ENCODE data around the gene PRR5. TPM values are rescaled to one million over a fixed set of nuclear protein-coding genes. Genes with fewer than 3 reads are reported as not detected.

PRR5 gene
- total and polyA plus RNA-seq, 2 of the 13 experiments (the other 11 are each of a cell fraction or from before 2014, with no cell fraction given): 11.6 to 27.5 TPM

DNA sequence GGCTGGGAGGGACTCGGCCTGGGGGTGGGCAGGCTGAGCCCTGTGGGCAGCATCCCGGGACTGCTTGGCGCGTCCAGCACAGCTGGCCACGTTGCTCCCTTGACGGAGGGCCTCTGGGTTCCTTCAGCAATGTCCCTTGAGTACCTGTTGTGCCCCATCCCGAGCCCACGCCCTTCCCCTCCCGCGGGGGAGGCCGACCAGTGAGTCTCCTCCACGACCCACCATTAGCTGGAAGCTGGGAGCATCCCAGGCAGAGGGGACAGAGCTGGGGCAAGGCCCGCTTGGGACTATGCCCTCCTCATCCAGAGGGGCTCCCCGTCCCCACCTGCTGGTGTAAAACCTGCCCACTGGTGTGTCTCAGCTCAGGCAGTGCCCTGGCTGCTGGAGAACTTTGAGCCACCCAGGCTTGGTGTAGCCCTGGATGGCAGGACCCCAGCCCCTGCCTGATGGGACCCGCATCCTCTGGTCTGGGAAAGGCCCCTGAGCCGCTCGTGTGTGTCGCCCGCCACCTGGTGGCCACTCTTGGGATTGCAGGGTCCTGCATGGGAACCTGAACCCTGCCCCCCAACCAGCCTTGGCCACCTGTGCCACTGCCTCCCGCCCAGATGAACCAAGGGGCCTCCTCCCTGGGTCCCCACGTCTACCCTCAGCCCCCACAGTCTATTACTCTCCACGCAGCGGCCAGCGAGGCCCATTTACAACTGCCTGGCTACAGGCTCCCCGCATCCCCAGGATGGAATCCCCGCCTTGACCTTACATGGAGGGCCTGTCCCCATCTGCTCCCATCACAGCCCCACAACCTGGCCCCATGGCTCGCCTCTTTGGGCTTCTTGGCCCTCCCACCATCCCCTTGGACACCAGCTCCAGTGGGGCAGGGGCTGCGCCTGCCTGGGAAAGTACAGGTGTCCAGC lies 33.8 kb downstream of the PRR5 start (continued):
- TF ChIP-seq, protein P1, sequence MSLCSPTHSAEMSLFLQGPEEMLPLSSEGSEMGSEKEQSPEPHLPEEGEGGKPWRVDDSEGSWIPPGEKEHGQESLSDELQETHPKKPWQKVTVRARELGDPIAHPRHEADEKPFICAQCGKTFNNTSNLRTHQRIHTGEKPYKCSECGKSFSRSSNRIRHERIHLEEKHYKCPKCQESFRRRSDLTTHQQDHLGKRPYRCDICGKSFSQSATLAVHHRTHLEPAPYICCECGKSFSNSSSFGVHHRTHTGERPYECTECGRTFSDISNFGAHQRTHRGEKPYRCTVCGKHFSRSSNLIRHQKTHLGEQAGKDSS (CRISPR knock-in tag; IDR thresholded peaks at IDR 0.05; ENCODE audit: borderline replicate concordance, low read depth): no peak
- TF ChIP-seq GATA4 (IDR thresholded peaks at IDR 0.05; ENCODE audit: borderline replicate concordance, low read depth): no peak
- TF ChIP-seq, protein P2, sequence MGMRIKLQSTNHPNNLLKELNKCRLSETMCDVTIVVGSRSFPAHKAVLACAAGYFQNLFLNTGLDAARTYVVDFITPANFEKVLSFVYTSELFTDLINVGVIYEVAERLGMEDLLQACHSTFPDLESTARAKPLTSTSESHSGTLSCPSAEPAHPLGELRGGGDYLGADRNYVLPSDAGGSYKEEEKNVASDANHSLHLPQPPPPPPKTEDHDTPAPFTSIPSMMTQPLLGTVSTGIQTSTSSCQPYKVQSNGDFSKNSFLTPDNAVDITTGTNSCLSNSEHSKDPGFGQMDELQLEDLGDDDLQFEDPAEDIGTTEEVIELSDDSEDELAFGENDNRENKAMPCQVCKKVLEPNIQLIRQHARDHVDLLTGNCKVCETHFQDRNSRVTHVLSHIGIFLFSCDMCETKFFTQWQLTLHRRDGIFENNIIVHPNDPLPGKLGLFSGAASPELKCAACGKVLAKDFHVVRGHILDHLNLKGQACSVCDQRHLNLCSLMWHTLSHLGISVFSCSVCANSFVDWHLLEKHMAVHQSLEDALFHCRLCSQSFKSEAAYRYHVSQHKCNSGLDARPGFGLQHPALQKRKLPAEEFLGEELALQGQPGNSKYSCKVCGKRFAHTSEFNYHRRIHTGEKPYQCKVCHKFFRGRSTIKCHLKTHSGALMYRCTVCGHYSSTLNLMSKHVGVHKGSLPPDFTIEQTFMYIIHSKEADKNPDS (CRISPR knock-in tag; IDR thresholded peaks at IDR 0.05): no peak
- TF ChIP-seq CHD4 (IDR thresholded peaks at IDR 0.05; ENCODE audit: borderline replicate concordance, low read length): no peak
- no peak for TF ChIP-seq ZFP82 (CRISPR knock-in tag; IDR thresholded peaks at IDR 0.05; ENCODE audit: borderline replicate concordance)
- TF ChIP-seq, protein P3, sequence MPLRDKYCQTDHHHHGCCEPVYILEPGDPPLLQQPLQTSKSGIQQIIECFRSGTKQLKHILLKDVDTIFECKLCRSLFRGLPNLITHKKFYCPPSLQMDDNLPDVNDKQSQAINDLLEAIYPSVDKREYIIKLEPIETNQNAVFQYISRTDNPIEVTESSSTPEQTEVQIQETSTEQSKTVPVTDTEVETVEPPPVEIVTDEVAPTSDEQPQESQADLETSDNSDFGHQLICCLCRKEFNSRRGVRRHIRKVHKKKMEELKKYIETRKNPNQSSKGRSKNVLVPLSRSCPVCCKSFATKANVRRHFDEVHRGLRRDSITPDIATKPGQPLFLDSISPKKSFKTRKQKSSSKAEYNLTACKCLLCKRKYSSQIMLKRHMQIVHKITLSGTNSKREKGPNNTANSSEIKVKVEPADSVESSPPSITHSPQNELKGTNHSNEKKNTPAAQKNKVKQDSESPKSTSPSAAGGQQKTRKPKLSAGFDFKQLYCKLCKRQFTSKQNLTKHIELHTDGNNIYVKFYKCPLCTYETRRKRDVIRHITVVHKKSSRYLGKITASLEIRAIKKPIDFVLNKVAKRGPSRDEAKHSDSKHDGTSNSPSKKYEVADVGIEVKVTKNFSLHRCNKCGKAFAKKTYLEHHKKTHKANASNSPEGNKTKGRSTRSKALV (CRISPR knock-in tag; IDR thresholded peaks at IDR 0.05): no peak
- TF ChIP-seq FLYWCH1 (CRISPR knock-in tag; IDR thresholded peaks at IDR 0.05): no peak
- TF ChIP-seq STAG1 (CRISPR knock-in tag; IDR thresholded peaks at IDR 0.05): peak; percentile 89
- peak; percentile 41; the same call in 1 of the 2 replicates for TF ChIP-seq HOXA5 (CRISPR knock-in tag; IDR thresholded peaks at IDR 0.05)
- no peak for TF ChIP-seq ZNF3 (CRISPR knock-in tag; IDR thresholded peaks at IDR 0.05)
- TF ChIP-seq, protein P4, sequence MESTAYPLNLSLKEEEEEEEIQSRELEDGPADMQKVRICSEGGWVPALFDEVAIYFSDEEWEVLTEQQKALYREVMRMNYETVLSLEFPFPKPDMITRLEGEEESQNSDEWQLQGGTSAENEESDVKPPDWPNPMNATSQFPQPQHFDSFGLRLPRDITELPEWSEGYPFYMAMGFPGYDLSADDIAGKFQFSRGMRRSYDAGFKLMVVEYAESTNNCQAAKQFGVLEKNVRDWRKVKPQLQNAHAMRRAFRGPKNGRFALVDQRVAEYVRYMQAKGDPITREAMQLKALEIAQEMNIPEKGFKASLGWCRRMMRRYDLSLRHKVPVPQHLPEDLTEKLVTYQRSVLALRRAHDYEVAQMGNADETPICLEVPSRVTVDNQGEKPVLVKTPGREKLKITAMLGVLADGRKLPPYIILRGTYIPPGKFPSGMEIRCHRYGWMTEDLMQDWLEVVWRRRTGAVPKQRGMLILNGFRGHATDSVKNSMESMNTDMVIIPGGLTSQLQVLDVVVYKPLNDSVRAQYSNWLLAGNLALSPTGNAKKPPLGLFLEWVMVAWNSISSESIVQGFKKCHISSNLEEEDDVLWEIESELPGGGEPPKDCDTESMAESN (CRISPR knock-in tag; conservative IDR thresholded peaks at IDR 0.05): 0 out of 2 replicates have a peak, but pooled peaks have one; percentile 35
- TF ChIP-seq NONO (IDR thresholded peaks at IDR 0.05): no peak
- peak; percentile 66 for TF ChIP-seq NONO (CRISPR knock-in tag; conservative IDR thresholded peaks at IDR 0.05)
- TF ChIP-seq TGIF2 (CRISPR knock-in tag; IDR thresholded peaks at IDR 0.05): no peak
- no peak for TF ChIP-seq ZNF253 (CRISPR knock-in tag; IDR thresholded peaks at IDR 0.05; ENCODE audit: borderline replicate concordance)
- TF ChIP-seq, protein P5, sequence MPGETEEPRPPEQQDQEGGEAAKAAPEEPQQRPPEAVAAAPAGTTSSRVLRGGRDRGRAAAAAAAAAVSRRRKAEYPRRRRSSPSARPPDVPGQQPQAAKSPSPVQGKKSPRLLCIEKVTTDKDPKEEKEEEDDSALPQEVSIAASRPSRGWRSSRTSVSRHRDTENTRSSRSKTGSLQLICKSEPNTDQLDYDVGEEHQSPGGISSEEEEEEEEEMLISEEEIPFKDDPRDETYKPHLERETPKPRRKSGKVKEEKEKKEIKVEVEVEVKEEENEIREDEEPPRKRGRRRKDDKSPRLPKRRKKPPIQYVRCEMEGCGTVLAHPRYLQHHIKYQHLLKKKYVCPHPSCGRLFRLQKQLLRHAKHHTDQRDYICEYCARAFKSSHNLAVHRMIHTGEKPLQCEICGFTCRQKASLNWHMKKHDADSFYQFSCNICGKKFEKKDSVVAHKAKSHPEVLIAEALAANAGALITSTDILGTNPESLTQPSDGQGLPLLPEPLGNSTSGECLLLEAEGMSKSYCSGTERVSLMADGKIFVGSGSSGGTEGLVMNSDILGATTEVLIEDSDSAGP (CRISPR knock-in tag; IDR thresholded peaks at IDR 0.05; ENCODE audit: borderline replicate concordance): peak; percentile 24; the same call in 1 of the 2 replicates
- TF ChIP-seq SP1 (IDR thresholded peaks at IDR 0.05): no peak
- TF ChIP-seq SP1 (CRISPR knock-in tag; IDR thresholded peaks at IDR 0.05): no peak
- no peak for TF ChIP-seq ARHGAP35 (CRISPR knock-in tag; IDR thresholded peaks at IDR 0.05; ENCODE audit: borderline replicate concordance)
- peak; percentile 62; the same call in 1 of the 2 replicates for TF ChIP-seq PCBP1 (IDR thresholded peaks at IDR 0.05; ENCODE audit: borderline replicate concordance, low read depth, low read length)
- TF ChIP-seq NR1H2 (CRISPR knock-in tag; IDR thresholded peaks at IDR 0.05; ENCODE audit: borderline replicate concordance, low read depth): no peak
